Measurements from ENCODE around the gene PTGFRN. TPM values are rescaled to one million over a fixed set of nuclear protein-coding genes. Genes with fewer than 3 reads are reported as not detected.

The PTGFRN gene
- total and polyA plus RNA-seq, 9 of the 15 experiments (the other 6 are each of a cell fraction or from before 2014, with no cell fraction given) = 17.3 to 33.1 (median 25.7) TPM

- in situ Hi-C loops (cut with MboI) (no loop called here), intact Hi-C loops (cut with micrococcal nuclease) (no loop called here)
- Histone ChIP-seq H3K9me3 (replicated peaks; ENCODE audit: control insufficient read depth, insufficient read depth, low read depth, low read length) (no peaks in the 10 kb centered on the region), H2AFZ (ENCODE audit: low read depth, low read length) (no peak overlapping the region), H3K4me1 (replicated peaks in 1 of 2; ENCODE audit: control insufficient read depth in 2 of 2, insufficient read depth in 2 of 2, low read length in 2 of 2) (peaks cover 24 to 46% of the 10 kb centered on the region in 2 experiments), H3K9me1 (ENCODE audit: control insufficient read depth, insufficient read depth, low read length) (peaks cover 7% of the 10 kb centered on the region), H4K20me1 (replicated peaks; ENCODE audit: control insufficient read depth, insufficient read depth, low read length) (no peaks in the 10 kb centered on the region), H3K4me2 (ENCODE audit: insufficient read depth, low read length) (no peak overlapping the region), H3K79me2 (ENCODE audit: control insufficient read depth, insufficient read depth, low read length) (peaks cover 56% of the 10 kb centered on the region), H3K4me3 (no peak overlapping the region), H3K9ac (ENCODE audit: insufficient read depth in 1 of 2, low read depth in 2 of 2, low read length in 2 of 2) (no peak overlapping the region), H3K27ac (ENCODE audit: extremely low read depth, low read depth, low read length) (no peak overlapping the region), H3K27me3 (ENCODE audit: control insufficient read depth in 2 of 2, insufficient read depth in 2 of 2, low read length in 2 of 2) (no peaks in the 10 kb centered on the region), H3K36me3 (ENCODE audit: control insufficient read depth, insufficient read depth, low read length) (peaks cover 6% of the 10 kb centered on the region; the same call in 2 of the 3 replicates)
- no peak for ATAC-seq
- DNase-seq (ENCODE audit: extremely low read depth in 1 of 4, low spot score in 3 of 4) = no peak
- 75% methylated on average over 6 of the region's 6 CpGs for WGBS (ENCODE audit: insufficient coverage, low coverage, missing lambda C conversion rate)
- POLR2A ChIA-PET = interaction anchor here (0.8 to 3.3 kb wide), 2 partner anchors 9 to 11 kb away, joined by 3 to 15 read pairs; partner anchors contain the start of gene PTGFRN
- CTCF ChIA-PET (ENCODE audit: low intra/inter-chr PET ratio) = interaction anchor here (0.7 kb wide), 1 partner anchor 437 kb away, joined by 6 read pairs; no protein-coding TSS in a partner anchor
- no peak for TF ChIP-seq NR2F6 (CRISPR knock-in tag; IDR thresholded peaks at IDR 0.05)
- TF ChIP-seq RBM15 (IDR thresholded peaks at IDR 0.05; ENCODE audit: insufficient read depth, low read length) = no peak
- TF ChIP-seq TAF1 (IDR thresholded peaks at IDR 0.05; ENCODE audit: control insufficient read depth, extremely low read depth, insufficient read depth, low read length, severe bottlenecking) = no peak
- no peak for TF ChIP-seq BACH1 (tag; IDR thresholded peaks at IDR 0.05)
- TF ChIP-seq CREBBP (IDR thresholded peaks at IDR 0.05; ENCODE audit: low read depth, low read length) = no peak
- TF ChIP-seq HSF4 (CRISPR knock-in tag; IDR thresholded peaks at IDR 0.05; ENCODE audit: borderline replicate concordance) = no peak
- TF ChIP-seq NFYB (IDR thresholded peaks at IDR 0.05; ENCODE audit: extremely low read depth, insufficient read length) = no peak
- no peak for TF ChIP-seq ZNF696 (CRISPR knock-in tag; conservative IDR thresholded peaks at IDR 0.05)
- TF ChIP-seq OTX1 (CRISPR knock-in tag; IDR thresholded peaks at IDR 0.05) = no peak
- no peak for TF ChIP-seq EWSR1 (IDR thresholded peaks at IDR 0.05; ENCODE audit: borderline replicate concordance, low read depth, partially characterized antibody)
- no peak for TF ChIP-seq YBX1 (IDR thresholded peaks at IDR 0.05)
- no peak for TF ChIP-seq SETDB1 (IDR thresholded peaks at IDR 0.05; ENCODE audit: low read length)
- no peak for TF ChIP-seq MTF1 (CRISPR knock-in tag; IDR thresholded peaks at IDR 0.05; ENCODE audit: borderline replicate concordance)
- no peak for TF ChIP-seq GTF2E2 (tag; IDR thresholded peaks at IDR 0.05)
- TF ChIP-seq SIN3B (IDR thresholded peaks at IDR 0.05; ENCODE audit: low read depth) = no peak
- no peak for TF ChIP-seq EZH2 (IDR thresholded peaks at IDR 0.05; ENCODE audit: borderline replicate concordance, low read depth, low read length)
- no peak for TF ChIP-seq ZNF324 (CRISPR knock-in tag; IDR thresholded peaks at IDR 0.05)
- no peak for TF ChIP-seq KHSRP (IDR thresholded peaks at IDR 0.05)
- no peak for TF ChIP-seq ZFPM2 (CRISPR knock-in tag; IDR thresholded peaks at IDR 0.05)
- TF ChIP-seq, protein P1, sequence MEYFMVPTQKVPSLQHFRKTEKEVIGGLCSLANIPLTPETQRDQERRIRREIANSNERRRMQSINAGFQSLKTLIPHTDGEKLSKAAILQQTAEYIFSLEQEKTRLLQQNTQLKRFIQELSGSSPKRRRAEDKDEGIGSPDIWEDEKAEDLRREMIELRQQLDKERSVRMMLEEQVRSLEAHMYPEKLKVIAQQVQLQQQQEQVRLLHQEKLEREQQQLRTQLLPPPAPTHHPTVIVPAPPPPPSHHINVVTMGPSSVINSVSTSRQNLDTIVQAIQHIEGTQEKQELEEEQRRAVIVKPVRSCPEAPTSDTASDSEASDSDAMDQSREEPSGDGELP (CRISPR knock-in tag; IDR thresholded peaks at IDR 0.05; ENCODE audit: borderline replicate concordance) = no peak
- no TSS peak for BruUV-seq (replicated peaks)
- FAIRE-seq = no peak
These were observed 11.7 kb downstream of the PTGFRN start for GRCh38 chr1:116921301-116921885.
